Erythroblast (primary cell): Measurements from ENCODE around the gene DNAJB12.

Experiments used
- GATA1 ChIP-seq: IDR thresholded peaks from 2 replicates; pipeline ENCODE4 v1.6.1; 2011; ENCODE audit warnings: low read depth, mild to moderate bottlenecking, control low read depth, low read length, moderate library complexity
- POLR2A ChIP-seq: IDR thresholded peaks from 2 replicates; pipeline ENCODE4 v1.6.1; 2011; ENCODE audit warnings: mild to moderate bottlenecking, low read length

DNA sequence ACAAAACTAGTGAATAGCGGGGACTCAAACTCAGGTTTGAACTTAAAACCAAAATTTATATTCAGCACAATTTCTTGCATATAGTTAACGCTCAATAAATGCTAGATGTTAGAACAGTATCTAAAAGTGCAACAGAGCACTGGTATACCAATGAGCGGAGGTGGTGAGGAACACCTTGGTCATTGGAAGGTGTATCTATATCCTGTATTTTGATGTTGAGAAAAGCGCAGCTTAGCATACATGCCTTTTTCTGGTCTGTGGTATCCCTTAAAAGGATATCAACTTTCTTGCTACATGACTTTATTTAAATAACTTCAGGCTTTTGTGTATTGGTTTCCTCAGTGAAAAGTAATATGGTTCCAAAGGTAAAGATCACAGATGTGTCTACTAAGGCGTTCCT is 33.3 kb upstream of the DNAJB12 start:
- TF ChIP-seq POLR2A (no peak), GATA1 (no peak)
